GM23338 (cell line): ENCODE measurements around the gene PTGDS. TPM values are rescaled to one million over a fixed set of nuclear protein-coding genes. Genes with fewer than 3 reads are reported as not detected.

Experiments
- ATAC-seq: fragments of 200-7000 bp; cut with Tn5 transposase; 3 replicates; pipeline ENCODE4 v1.9.1; 2020
- DNase-seq: peaks from one replicate; pipeline ENCODE4 v3.0.0-alpha.2; 2015; ENCODE audit warnings: low spot score
- H2AFZ ChIP-seq: fragments of 200-600 bp; sonication (generic); 2 replicates; pipeline ENCODE4 v1.8.0; 2016; ENCODE audit warnings: antibody characterized with exemption, mild to moderate bottlenecking, moderate library complexity
- H3F3A ChIP-seq: fragments of 200-600 bp; sonication (generic); replicated peaks from 2 replicates; pipeline ENCODE4 v1.8.0; 2017; ENCODE audit warnings: antibody characterized with exemption, mixed run types, low read depth
- H3K27ac ChIP-seq: fragments of 200-600 bp; sonication (generic); 2 replicates; pipeline ENCODE4 v1.6.1; 2016; ENCODE audit warnings: low read depth
- H3K27me3 ChIP-seq: fragments of 200-600 bp; sonication (generic); 2 replicates; pipeline ENCODE4 v1.8.0; 2016; ENCODE audit warnings: mild to moderate bottlenecking, mixed run types, moderate library complexity; ENCODE audit not compliant: insufficient read depth
- H3K36me3 ChIP-seq: fragments of 200-600 bp; sonication (generic); 2 replicates; pipeline ENCODE4 v1.8.0; 2016; ENCODE audit warnings: mild to moderate bottlenecking; ENCODE audit not compliant: insufficient read depth
- H3K4me1 ChIP-seq: fragments of 200-600 bp; sonication (generic); 2 replicates; pipeline ENCODE4 v1.8.0; 2016; ENCODE audit warnings: mild to moderate bottlenecking, moderate library complexity; ENCODE audit not compliant: insufficient read depth
- H3K4me2 ChIP-seq: fragments of 200-600 bp; sonication (generic); 2 replicates; pipeline ENCODE4 v1.7.1; 2017; ENCODE audit warnings: mixed run types
- H3K4me3 ChIP-seq: fragments of 200-600 bp; sonication (generic); 2 replicates; pipeline ENCODE4 v1.6.1; 2016; ENCODE audit warnings: mixed run types
- H3K79me2 ChIP-seq: fragments of 200-600 bp; sonication (generic); replicated peaks from 2 replicates; pipeline ENCODE4 v1.8.0; 2017; ENCODE audit warnings: mild to moderate bottlenecking; ENCODE audit not compliant: insufficient read depth
- H3K9me2 ChIP-seq: fragments of 200-600 bp; sonication (generic); 2 replicates; pipeline ENCODE4 v1.8.0; 2017; ENCODE audit not compliant: insufficient read depth
- H4K20me1 ChIP-seq: fragments of 200-600 bp; sonication (generic); replicated peaks from 2 replicates; pipeline ENCODE4 v1.8.0; 2017; ENCODE audit warnings: mild to moderate bottlenecking; ENCODE audit not compliant: insufficient read depth
- H3K27ac Mint-ChIP-seq: 2 replicates; pipeline ENCODE4 v1.8.0; 2020; ENCODE audit warnings: inconsistent platforms, mild to moderate bottlenecking, moderate library complexity, mixed read lengths
- H3K27me3 Mint-ChIP-seq: 3 replicates; pipeline ENCODE4 v1.8.0; 2022; ENCODE audit warnings: low read depth, mild to moderate bottlenecking, moderate library complexity, mixed read lengths, inconsistent platforms; ENCODE audit not compliant: insufficient read depth, poor library complexity
- H3K36me3 Mint-ChIP-seq: 3 replicates; pipeline ENCODE4 v1.8.0; 2021; ENCODE audit warnings: low read depth, mild to moderate bottlenecking, inconsistent platforms, moderate library complexity, mixed read lengths
- H3K4me1 Mint-ChIP-seq: 3 replicates; pipeline ENCODE4 v1.8.0; 2020; ENCODE audit warnings: mild to moderate bottlenecking, inconsistent platforms, mixed read lengths
- H3K4me3 Mint-ChIP-seq: 3 replicates; pipeline ENCODE4 v1.8.0; 2021; ENCODE audit warnings: moderate library complexity, mild to moderate bottlenecking, inconsistent platforms, mixed read lengths
- H3K9me3 Mint-ChIP-seq: 3 replicates; pipeline ENCODE4 v1.8.0; 2020; ENCODE audit warnings: moderate library complexity, mild to moderate bottlenecking, inconsistent platforms, mixed read lengths
- CREB1 ChIP-seq: fragments of 250-450 bp; sonication (Bioruptor Pico); IDR thresholded peaks from 2 replicates; pipeline ENCODE4 v1.5.0; 2020; ENCODE audit warnings: low read depth, mild to moderate bottlenecking, moderate library complexity
- EZH2 ChIP-seq: fragments of 200-600 bp; sonication (generic); IDR thresholded peaks from one replicate; pipeline ENCODE4 v1.8.0; 2017; ENCODE audit warnings: antibody characterized with exemption, mild to moderate bottlenecking, low read depth; ENCODE audit not compliant: unreplicated experiment
- EZH2phosphoT487 ChIP-seq: fragments of 200-600 bp; sonication (generic); IDR thresholded peaks from one replicate; pipeline ENCODE4 v1.8.1; 2018; ENCODE audit warnings: antibody characterized with exemption; ENCODE audit not compliant: unreplicated experiment
- JUNB ChIP-seq: IDR thresholded peaks from one replicate; pipeline ENCODE4 v1.6.1; 2016; ENCODE audit warnings: antibody characterized with exemption; ENCODE audit not compliant: unreplicated experiment
- NANOG ChIP-seq: IDR thresholded peaks from 2 replicates; pipeline ENCODE4 v1.6.1; 2016; ENCODE audit warnings: antibody characterized with exemption, borderline replicate concordance
- POLR2AphosphoS5 ChIP-seq: IDR thresholded peaks from 2 replicates; pipeline ENCODE4 v1.6.1; 2016; ENCODE audit warnings: antibody characterized with exemption, low read depth
- REST ChIP-seq: IDR thresholded peaks from one replicate; pipeline ENCODE4 v1.6.1; 2018; ENCODE audit warnings: antibody characterized with exemption; ENCODE audit not compliant: unreplicated experiment
- STAT1 ChIP-seq: IDR thresholded peaks from one replicate; pipeline ENCODE4 v1.6.1; 2016; ENCODE audit warnings: antibody characterized with exemption; ENCODE audit not compliant: unreplicated experiment
- ZNF114 ChIP-seq: fragments of 250-450 bp; sonication (Bioruptor Pico); IDR thresholded peaks from 2 replicates; pipeline ENCODE4 v1.5.0; 2020; ENCODE audit warnings: mild to moderate bottlenecking, moderate library complexity
- ZNF331 ChIP-seq: fragments of 250-450 bp; sonication (Bioruptor Pico); IDR thresholded peaks from 2 replicates; pipeline ENCODE4 v1.5.0; 2020; ENCODE audit warnings: low read depth, mild to moderate bottlenecking, moderate library complexity
- ZNF462 ChIP-seq: fragments of 250-450 bp; sonication (Bioruptor Pico); IDR thresholded peaks from 2 replicates; pipeline ENCODE4 v1.5.0; 2020; ENCODE audit warnings: mild to moderate bottlenecking, moderate library complexity
- polyA plus RNA-seq: library from polyadenylated mRNA; unstranded; fragments of >200 nt; fragmentation: Nextera tagmentation; extraction: Ambion mirVana; gene quantifications from 2 replicates; pipeline ENCODE4 v1.2.1, GENCODE V29; 2016
- total RNA-seq: library from RNA; depleted of rRNA; stranded (reverse); fragments of >200 nt; shearing (Covaris generic); gene quantifications from 2 replicates; pipeline ENCODE4 v1.2.3, GENCODE V29; 2014
- TF ChIP-seq, protein P1 (sequence below), 2 experiments: fragments of 200-600 bp in 1 of 2; sonication (generic) in 1 of 2; conservative IDR thresholded peaks; 2 replicates each; pipeline versions ENCODE4 v1.5.1 to v1.6.1; 2016 to 2017; ENCODE audit warnings: antibody characterized with exemption in 2 of 2, low read depth in 2 of 2, mild to moderate bottlenecking in 2 of 2, moderate library complexity in 1 of 2
- TF ChIP-seq, protein P2 (sequence below): IDR thresholded peaks from 2 replicates; pipeline ENCODE4 v1.6.1; 2016; ENCODE audit warnings: antibody characterized with exemption

The PTGDS gene
- total and polyA plus RNA-seq, 2 experiments from 2014 or later = 1.9 to 3.1 TPM

DNA sequence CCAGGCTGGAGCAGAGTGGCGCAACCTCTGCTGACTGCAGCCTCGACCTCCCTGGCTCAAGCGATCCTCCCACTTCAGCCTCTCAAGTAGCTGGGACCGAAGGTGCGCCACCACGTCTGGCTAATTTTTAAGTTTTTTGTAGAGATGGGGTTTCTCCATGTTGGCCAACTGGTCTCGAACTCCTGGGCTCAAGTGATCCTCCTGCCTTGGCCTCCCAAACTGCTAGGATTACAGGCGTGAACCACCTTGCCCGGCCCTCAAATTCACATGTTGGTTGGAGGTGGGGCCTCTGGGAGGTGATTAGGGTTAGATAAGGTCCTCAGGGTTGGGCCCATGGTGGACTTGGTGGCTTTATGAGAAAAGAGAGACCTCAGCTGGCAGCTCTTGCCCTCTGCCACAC lies 15.1 kb upstream of the PTGDS start:
- ATAC-seq = no peak
- TF ChIP-seq EZH2 (no peak), JUNB (no peak), CREB1 (CRISPR knock-in tag) (no peak), ZNF462 (CRISPR knock-in tag) (no peak), EZH2phosphoT487 (no peak), NANOG (no peak), REST (no peak), ZNF114 (no peak), ZNF331 (CRISPR knock-in tag) (no peak), STAT1 (no peak), POLR2AphosphoS5 (no peak)
- TF ChIP-seq, protein P1, sequence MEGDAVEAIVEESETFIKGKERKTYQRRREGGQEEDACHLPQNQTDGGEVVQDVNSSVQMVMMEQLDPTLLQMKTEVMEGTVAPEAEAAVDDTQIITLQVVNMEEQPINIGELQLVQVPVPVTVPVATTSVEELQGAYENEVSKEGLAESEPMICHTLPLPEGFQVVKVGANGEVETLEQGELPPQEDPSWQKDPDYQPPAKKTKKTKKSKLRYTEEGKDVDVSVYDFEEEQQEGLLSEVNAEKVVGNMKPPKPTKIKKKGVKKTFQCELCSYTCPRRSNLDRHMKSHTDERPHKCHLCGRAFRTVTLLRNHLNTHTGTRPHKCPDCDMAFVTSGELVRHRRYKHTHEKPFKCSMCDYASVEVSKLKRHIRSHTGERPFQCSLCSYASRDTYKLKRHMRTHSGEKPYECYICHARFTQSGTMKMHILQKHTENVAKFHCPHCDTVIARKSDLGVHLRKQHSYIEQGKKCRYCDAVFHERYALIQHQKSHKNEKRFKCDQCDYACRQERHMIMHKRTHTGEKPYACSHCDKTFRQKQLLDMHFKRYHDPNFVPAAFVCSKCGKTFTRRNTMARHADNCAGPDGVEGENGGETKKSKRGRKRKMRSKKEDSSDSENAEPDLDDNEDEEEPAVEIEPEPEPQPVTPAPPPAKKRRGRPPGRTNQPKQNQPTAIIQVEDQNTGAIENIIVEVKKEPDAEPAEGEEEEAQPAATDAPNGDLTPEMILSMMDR (conservative IDR thresholded peaks at IDR 0.05; ENCODE audit: low read depth in 2 of 2) = no peak
- TF ChIP-seq, protein P2, sequence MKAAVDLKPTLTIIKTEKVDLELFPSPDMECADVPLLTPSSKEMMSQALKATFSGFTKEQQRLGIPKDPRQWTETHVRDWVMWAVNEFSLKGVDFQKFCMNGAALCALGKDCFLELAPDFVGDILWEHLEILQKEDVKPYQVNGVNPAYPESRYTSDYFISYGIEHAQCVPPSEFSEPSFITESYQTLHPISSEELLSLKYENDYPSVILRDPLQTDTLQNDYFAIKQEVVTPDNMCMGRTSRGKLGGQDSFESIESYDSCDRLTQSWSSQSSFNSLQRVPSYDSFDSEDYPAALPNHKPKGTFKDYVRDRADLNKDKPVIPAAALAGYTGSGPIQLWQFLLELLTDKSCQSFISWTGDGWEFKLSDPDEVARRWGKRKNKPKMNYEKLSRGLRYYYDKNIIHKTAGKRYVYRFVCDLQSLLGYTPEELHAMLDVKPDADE = no peak
- H3K36me3 Mint-ChIP-seq = no peaks in the 10 kb centered on the region

More for the DNA sequence above, 15.1 kb upstream of the PTGDS start:
- Mint-ChIP-seq H3K4me3 (no peak overlapping the region), H3K27ac (no peak overlapping the region), H3K9me3 (no peaks in the 10 kb centered on the region; the same call in 2 of the 3 replicates), H3K27me3 (peaks cover 7% of the 10 kb centered on the region), H3K4me1 (peaks cover 9% of the 10 kb centered on the region)
- H4K20me1 ChIP-seq = no peaks in the 10 kb centered on the region
- H2AFZ ChIP-seq = no peak overlapping the region
- H3K27ac ChIP-seq = no peak overlapping the region
- no peaks in the 10 kb centered on the region for H3F3A ChIP-seq
- no peak overlapping the region for H3K4me3 ChIP-seq
- H3K4me2 ChIP-seq = no peak overlapping the region
- H3K27me3 ChIP-seq = no peaks in the 10 kb centered on the region
- H3K79me2 ChIP-seq = no peaks in the 10 kb centered on the region
- H3K9me2 ChIP-seq = no peaks in the 10 kb centered on the region
- no peaks in the 10 kb centered on the region for H3K36me3 ChIP-seq
- peaks cover 9% of the 10 kb centered on the region for H3K4me1 ChIP-seq
- DNase-seq = no peak
